Measurements from ENCODE around the gene YWHAG.
"Not testable (repeated sequence)": the region's sequence is repeated elsewhere in the genome, so short reads cannot be mapped to it uniquely, and the experiment has no call there.

The YWHAG gene

DNA sequence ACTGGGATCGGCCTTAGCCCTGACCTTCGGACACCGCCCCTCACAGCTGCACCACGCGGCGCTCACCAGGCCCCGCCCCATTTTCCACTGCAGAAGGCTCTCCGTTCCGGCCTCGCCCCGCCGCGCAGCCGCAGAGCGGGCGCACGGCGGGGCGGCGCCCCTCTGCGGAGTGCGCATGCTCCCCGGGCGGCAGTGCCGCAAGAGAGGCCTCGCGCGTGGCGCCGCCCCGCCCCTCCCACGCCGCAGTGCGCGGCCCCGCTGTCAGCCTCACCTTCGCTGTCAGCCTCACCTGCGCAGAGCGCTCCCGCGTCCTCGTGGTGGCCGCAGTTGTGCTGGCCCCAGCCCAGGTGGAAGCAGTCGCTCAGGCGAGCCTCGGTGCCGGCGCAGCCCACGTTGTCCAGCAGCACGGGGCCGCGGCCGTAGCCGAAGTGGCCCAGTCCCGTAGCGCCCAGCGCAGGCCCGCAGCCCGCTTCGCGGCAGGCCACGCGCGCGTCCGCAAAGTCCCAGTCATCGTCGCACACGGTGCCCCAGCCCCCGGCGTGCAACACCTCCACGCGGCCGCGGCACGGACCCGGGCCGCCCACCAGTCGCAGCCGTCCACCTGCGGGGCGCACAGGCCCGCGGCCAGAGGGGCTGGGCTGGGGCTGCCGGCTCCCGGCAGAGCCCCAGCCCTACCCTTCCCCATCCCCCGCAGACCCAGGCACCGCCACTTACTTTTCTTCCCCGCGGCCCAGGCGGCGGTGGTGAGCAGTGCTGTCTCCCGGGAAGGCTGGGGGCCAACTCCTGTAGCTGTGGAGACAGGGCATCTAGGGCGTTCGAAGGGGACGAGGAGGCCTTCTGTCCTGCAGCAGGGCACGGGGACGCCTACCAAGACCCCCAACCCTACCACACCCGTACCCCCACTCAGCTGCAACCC lies 34.6 kb upstream of the YWHAG start:
- Histone ChIP-seq H3K36me3 (ENCODE audit: insufficient read depth, low read length) (no peaks in the 10 kb centered on the region), H2AFZ (ENCODE audit: low read depth, low read length) (peak overlapping the region; percentile 92), H3K9me3 (ENCODE audit: low read length) (no peaks in the 10 kb centered on the region), H3K4me3 (ENCODE audit: low read length) (peak overlapping the region; percentile 72), H3K27me3 (ENCODE audit: insufficient read depth, low read length) (no peaks in the 10 kb centered on the region), H3K4me1 (ENCODE audit: insufficient read depth, low read length) (peaks cover 8% of the 10 kb centered on the region)

DNA sequence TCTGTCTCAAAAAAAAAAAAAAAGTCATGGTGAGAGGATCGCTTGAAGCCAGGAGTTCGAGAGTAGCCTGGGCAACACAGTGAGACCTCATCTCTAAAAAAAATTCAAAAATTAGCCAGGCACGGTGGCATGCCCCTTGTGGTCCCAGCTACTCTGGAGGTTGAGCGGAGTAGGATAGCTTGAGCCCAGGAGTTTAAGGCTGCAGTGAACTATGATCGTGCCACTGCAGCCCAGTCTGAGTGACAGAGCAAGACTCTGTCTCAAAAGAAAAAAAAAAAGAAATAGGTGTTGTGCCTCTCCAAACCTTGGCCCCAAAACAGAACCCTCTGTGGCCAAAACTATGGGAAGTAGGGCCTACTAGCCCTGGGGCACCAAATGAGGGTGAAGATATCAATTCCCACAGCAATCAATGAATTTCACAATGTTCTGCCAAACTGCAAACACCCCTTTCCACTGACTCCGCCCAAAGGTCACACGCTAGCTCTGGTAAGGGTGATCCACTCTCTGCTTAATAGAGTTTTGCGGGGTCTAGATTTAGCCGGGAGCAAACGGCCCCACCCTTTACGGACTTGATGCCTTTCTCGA lies 33.8 kb upstream of the YWHAG start:
- peak overlapping the region; percentile 92 for H2AFZ ChIP-seq (ENCODE audit: low read depth, low read length)
- H3K36me3 ChIP-seq (ENCODE audit: insufficient read depth, low read length), result no peaks in the 10 kb centered on the region
- H3K4me1 ChIP-seq (ENCODE audit: insufficient read depth, low read length), result peaks cover 8% of the 10 kb centered on the region
- H3K4me3 ChIP-seq (ENCODE audit: low read length), result peak overlapping the region; percentile 72
- H3K9me3 ChIP-seq (ENCODE audit: low read length), result no peaks in the 10 kb centered on the region
- no peaks in the 10 kb centered on the region for H3K27me3 ChIP-seq (ENCODE audit: insufficient read depth, low read length)

DNA sequence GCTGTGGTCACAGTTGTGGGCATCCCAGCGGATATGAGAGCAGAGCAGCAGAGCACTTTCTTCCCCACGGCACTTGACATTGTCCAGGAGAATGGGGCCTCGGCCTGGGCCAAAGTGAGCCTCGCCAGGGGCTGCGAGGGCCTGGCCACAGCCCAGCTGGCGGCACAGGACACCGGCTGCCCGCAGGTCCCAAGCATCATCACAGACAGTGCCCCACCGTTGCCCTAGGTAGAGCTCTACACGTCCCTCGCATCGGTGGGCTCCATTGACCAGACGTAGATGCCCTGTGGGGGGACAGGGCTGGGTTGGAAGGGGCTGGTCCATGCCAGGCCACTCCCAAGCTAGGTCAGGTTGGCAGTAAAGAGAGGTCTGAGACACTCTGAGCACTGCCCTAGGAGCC lies 31.3 kb upstream of the YWHAG start:
- Histone ChIP-seq H3K36me3 (ENCODE audit: insufficient read depth, low read length) (no peaks in the 10 kb centered on the region), H2AFZ (ENCODE audit: low read depth, low read length) (no peak overlapping the region)

DNA sequence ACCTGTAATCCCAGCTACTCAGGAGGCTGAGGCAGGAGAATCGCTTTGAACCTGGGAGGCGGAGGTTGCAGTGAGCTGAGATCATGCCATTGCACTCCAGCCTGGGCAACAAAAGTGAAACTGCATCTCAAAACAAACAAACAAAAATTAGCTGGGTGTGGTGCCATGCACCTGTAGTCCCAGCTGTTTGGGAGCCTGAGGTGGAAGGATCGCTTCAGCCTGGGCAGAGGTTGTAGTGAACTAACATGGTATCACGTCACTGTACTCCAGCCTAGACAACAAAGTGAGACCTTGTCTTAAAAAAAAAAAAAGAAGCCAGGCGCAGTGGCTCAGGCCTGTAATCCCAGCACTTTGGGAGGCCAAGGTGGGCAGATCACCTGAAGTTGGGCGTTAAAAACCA lies 29.0 kb upstream of the YWHAG start:
- H3K4me1 ChIP-seq (ENCODE audit: insufficient read depth, low read length); H3K36me3 ChIP-seq (ENCODE audit: insufficient read depth, low read length); H3K4me3 ChIP-seq (ENCODE audit: low read length); H2AFZ ChIP-seq (ENCODE audit: low read depth, low read length); H3K9me3 ChIP-seq (ENCODE audit: low read length); H3K27me3 ChIP-seq (ENCODE audit: insufficient read depth, low read length): not testable (repeated sequence)

More for the DNA sequence above, 31.3 kb upstream of the YWHAG start:
- Histone ChIP-seq H3K4me1 (ENCODE audit: insufficient read depth, low read length) (peaks cover 3% of the 10 kb centered on the region), H3K27me3 (ENCODE audit: insufficient read depth, low read length) (no peaks in the 10 kb centered on the region), H3K9me3 (ENCODE audit: low read length) (no peaks in the 10 kb centered on the region), H3K4me3 (ENCODE audit: low read length) (no peak overlapping the region)

DNA sequence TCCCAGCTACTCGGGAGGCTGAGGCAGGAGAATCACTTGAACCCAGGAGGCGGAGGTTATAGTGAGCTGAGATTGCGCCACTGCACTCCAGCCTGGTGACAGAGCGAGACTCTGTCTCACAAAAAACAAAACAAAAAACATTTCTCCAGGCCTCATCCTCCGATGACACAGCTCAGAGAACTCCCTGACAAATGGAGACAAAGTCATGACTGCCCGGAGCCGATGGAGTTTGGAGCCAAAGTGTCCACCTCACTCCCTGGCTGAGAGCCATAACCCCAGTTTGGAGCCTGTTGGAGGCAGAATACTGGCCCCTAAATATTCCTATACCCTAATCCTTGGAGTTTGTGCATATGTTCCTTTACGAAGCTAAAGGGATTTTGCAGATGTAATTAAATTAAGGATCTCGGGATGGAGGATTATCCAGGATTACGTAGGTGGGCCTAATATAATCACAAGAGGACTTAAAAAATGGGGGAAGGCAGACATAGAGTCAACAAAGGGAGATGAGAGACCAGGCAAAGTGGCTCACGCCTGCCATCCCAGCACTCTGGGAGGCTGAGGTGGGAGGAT lies 28.0 kb upstream of the YWHAG start:
- H2AFZ ChIP-seq (ENCODE audit: low read depth, low read length), result no peak overlapping the region
- no peaks in the 10 kb centered on the region for H3K36me3 ChIP-seq (ENCODE audit: insufficient read depth, low read length)
- H3K9me3 ChIP-seq (ENCODE audit: low read length), result no peaks in the 10 kb centered on the region
- no peak overlapping the region for H3K4me3 ChIP-seq (ENCODE audit: low read length)
- peaks cover 3% of the 10 kb centered on the region for H3K4me1 ChIP-seq (ENCODE audit: insufficient read depth, low read length)
- H3K27me3 ChIP-seq (ENCODE audit: insufficient read depth, low read length), result no peaks in the 10 kb centered on the region

DNA sequence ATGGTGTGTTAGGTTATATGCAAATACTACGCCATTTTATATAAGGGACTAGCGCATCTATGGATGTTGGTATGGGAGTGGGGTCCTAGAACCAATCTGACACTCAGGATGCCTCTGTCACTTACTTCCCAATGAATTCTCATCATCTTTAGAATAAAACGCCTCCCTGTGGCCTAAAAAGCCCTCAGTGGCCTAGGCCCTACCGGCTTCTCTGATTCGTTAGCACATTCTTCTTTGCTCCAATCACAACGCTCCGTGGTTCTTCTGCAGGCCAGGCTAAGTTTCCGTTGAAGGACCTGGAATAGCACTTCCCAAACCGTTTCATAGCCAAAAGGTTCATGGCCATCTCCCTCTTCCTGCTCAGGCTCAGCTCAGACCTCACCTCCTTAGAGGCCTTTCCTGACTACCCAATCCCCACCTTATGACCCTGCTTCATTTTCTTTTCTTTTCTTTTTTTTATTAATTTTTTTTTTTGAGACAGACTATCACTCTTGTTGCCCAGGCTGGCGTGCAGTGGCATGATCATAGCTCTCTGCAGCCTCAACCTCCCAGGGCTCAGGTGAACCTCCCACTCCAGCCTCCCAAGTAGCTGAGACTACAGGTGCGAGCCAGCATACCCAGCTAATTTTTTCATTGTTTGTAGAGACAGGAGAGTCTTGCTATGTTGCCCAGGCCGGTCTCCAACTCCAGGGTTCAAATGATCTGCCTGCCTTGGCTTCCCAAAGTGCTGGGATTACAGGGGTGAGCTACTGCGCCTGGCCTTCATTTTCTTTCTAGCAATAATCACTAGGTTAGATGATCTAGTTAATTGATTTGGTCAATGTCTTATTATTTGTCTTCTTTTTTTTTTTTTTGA lies 24.5 kb upstream of the YWHAG start:
- Histone ChIP-seq H3K4me3 (ENCODE audit: low read length) (no peak overlapping the region), H3K9me3 (ENCODE audit: low read length) (no peaks in the 10 kb centered on the region), H3K36me3 (ENCODE audit: insufficient read depth, low read length) (no peaks in the 10 kb centered on the region), H3K27me3 (ENCODE audit: insufficient read depth, low read length) (no peaks in the 10 kb centered on the region), H3K4me1 (ENCODE audit: insufficient read depth, low read length) (peaks cover 3% of the 10 kb centered on the region), H2AFZ (ENCODE audit: low read depth, low read length) (no peak overlapping the region)

DNA sequence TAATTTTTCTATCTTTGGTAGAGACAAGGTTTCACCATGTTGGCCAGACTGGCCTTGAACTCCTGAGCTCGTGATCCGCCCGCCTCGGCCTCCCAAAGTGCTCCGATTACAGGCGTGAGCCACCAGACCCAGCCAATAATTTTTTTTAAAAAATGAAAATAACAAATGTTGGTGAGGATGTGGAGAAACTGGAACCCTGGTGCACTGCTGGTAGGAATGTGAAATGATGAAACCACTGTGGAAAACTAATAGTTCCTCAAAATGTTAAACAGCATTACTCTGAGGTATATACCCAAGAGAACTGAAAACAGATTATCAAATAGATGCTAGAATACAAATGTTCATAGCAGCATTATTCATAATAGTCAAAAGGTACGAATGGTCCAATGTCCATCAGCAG lies 23.0 kb upstream of the YWHAG start:
- Histone ChIP-seq H3K9me3 (ENCODE audit: low read length) (no peaks in the 10 kb centered on the region), H3K27me3 (ENCODE audit: insufficient read depth, low read length) (no peaks in the 10 kb centered on the region), H3K36me3 (ENCODE audit: insufficient read depth, low read length) (no peaks in the 10 kb centered on the region), H3K4me3 (ENCODE audit: low read length) (no peak overlapping the region), H2AFZ (ENCODE audit: low read depth, low read length) (no peak overlapping the region), H3K4me1 (ENCODE audit: insufficient read depth, low read length) (peaks cover 3% of the 10 kb centered on the region)

DNA sequence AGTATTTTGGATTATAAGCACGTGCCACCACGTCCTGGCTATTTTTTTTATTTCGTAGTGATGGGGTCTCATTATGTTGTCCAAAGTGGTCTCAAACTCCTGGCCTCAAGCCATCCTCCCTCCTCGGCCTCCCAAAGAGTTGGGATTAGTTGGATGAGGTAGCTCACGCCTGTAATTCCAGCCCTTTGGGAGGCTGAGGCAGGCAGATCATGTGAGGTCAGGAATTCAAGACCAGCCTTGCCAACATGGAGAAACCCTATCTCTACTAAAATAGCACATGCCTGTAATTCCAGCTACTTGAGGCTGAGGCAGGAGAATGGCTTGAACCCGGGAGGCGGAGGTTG lies 21.8 kb upstream of the YWHAG start:
- peaks cover 3% of the 10 kb centered on the region for H3K4me1 ChIP-seq (ENCODE audit: insufficient read depth, low read length)
- H3K27me3 ChIP-seq (ENCODE audit: insufficient read depth, low read length), result no peaks in the 10 kb centered on the region
- H2AFZ ChIP-seq (ENCODE audit: low read depth, low read length), result no peak overlapping the region
- no peaks in the 10 kb centered on the region for H3K9me3 ChIP-seq (ENCODE audit: low read length)
- H3K4me3 ChIP-seq (ENCODE audit: low read length), result no peak overlapping the region
- no peaks in the 10 kb centered on the region for H3K36me3 ChIP-seq (ENCODE audit: insufficient read depth, low read length)

DNA sequence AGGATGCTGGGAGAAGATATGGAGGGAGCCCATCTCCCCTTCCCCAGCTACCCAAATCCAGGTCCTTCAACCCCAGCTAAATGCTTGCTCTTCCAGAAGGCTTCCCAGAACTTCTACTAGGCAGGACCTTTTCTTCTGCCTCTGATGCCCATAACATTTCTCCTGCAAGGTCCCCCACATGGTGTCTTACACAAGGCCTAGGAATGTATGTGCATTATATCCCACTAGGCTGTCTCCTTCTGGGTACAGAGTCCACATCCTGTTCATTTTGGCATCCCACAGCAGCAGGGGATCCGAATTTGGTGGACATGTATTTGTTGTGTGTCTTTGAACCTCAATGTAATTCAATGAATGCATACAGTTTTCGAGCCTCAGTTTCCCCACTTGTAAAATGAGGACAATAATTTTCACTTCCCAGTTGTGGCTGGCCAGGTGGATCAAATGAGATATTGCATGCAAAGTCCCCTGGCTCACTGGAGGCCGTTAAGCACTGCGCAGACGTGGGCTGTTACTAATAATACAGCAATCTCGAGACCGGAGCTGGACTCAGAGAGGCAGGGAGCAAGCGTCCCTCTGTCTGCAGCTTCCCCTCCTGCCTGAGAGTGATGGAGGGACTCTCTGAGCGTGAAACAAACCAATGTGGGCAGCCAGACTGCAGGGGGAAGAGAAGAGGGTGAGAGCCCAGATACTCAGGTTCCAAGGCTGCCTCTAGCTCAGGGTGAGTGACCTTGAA lies 18.6 kb upstream of the YWHAG start:
- Histone ChIP-seq H3K27me3 (ENCODE audit: insufficient read depth, low read length) (no peaks in the 10 kb centered on the region), H2AFZ (ENCODE audit: low read depth, low read length) (no peak overlapping the region), H3K4me1 (ENCODE audit: insufficient read depth, low read length) (peaks cover 3% of the 10 kb centered on the region), H3K9me3 (ENCODE audit: low read length) (no peaks in the 10 kb centered on the region), H3K4me3 (ENCODE audit: low read length) (no peak overlapping the region), H3K36me3 (ENCODE audit: insufficient read depth, low read length) (no peaks in the 10 kb centered on the region)

DNA sequence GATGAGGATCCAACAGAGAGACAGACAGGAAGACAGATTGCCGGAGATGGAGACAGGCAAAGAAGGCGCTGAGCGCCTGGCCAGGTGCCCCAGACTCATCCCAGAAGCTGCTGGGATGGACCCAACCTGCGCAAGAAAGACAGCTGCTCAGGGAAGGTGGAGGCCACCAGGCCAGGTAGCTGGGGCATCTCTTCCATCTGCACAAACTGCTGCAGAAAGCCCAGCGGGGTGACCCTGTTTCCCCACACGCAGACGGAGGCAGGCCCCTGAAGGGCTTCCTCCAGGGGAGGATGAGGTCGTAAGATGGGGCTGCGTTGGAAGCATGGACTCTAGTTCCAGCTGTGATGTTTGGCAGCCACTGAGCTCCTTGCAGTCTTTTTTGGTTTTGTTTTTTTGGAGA lies 16.5 kb upstream of the YWHAG start:
- Histone ChIP-seq H3K9me3 (ENCODE audit: low read length) (no peaks in the 10 kb centered on the region), H3K4me1 (ENCODE audit: insufficient read depth, low read length) (peaks cover 3% of the 10 kb centered on the region), H3K36me3 (ENCODE audit: insufficient read depth, low read length) (no peaks in the 10 kb centered on the region), H3K27me3 (ENCODE audit: insufficient read depth, low read length) (no peaks in the 10 kb centered on the region), H2AFZ (ENCODE audit: low read depth, low read length) (no peak overlapping the region), H3K4me3 (ENCODE audit: low read length) (no peak overlapping the region)

DNA sequence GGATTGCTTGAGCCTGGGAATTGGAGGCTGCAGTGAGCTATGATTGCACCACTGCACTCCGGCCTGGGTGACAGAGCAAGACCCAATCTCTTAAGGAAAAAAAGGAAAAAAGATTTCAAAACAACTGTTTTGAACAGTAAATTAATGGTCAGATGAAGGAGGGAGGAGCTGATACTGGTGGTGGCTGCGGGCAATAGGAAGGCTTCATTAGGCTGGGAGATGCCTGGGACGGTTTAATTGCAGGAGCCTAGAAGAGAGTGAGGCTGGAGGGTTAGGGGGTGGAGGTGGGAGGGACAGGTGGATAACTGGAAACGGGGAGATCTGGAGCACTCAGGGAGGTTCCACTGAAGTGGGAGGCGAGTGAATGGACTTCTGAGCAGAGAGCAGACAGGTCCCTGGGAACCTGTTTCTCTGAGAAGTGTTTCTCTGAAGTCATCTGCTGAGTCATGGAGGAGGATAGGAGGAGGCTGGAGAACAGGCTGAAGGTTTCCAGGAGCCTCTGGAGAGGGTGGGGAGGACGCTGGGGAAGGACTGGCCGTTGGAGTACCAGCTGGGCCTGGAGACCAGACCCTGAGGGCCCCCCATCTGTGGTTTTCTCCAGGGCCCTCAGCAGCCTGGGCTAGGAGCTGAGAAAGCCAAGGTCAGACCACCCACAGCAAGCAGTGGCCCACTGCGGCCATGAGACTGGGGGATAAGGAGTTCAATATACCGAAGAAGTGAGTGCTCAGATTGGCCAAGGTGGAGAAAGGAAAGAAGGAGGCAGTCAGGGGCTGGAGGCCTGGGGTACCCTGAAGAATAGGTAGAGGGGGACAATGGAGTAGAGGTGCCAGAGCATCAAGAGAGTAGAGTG lies 14.4 kb upstream of the YWHAG start:
- H3K4me3 ChIP-seq (ENCODE audit: low read length), result no peak overlapping the region
- H3K27me3 ChIP-seq (ENCODE audit: insufficient read depth, low read length), result no peaks in the 10 kb centered on the region
- H2AFZ ChIP-seq (ENCODE audit: low read depth, low read length), result no peak overlapping the region
- no peaks in the 10 kb centered on the region for H3K9me3 ChIP-seq (ENCODE audit: low read length)
- no peaks in the 10 kb centered on the region for H3K36me3 ChIP-seq (ENCODE audit: insufficient read depth, low read length)
- no peaks in the 10 kb centered on the region for H3K4me1 ChIP-seq (ENCODE audit: insufficient read depth, low read length)

DNA sequence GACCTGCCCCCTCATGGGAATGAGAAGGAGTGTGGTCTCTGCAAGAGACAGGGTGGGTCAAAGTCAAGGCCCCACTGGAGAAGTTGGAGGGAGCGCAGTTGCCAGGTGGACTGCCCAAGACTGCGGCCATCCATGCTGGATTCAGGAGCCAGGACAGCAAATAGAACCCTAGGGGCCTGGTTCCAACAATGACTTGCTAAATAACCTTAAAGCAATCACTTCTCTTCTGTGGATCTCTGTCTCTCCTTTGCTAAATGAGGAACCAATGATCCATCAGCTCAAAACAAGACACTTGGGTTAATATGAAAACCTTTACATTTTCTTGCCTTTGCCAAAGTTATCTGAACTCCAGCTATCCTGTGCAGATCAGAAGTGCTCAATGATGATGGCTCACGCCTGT lies 12.6 kb upstream of the YWHAG start:
- H3K36me3 ChIP-seq (ENCODE audit: insufficient read depth, low read length), result no peaks in the 10 kb centered on the region
- no peaks in the 10 kb centered on the region for H3K9me3 ChIP-seq (ENCODE audit: low read length)
- no peak overlapping the region for H2AFZ ChIP-seq (ENCODE audit: low read depth, low read length)
- H3K4me1 ChIP-seq (ENCODE audit: insufficient read depth, low read length), result no peaks in the 10 kb centered on the region
- no peaks in the 10 kb centered on the region for H3K27me3 ChIP-seq (ENCODE audit: insufficient read depth, low read length)
- no peak overlapping the region for H3K4me3 ChIP-seq (ENCODE audit: low read length)
